Fibroblast of pulmonary artery (primary cell): ENCODE data around the gene CHRNA5.
"Not testable (repeated sequence)": the region's sequence is repeated elsewhere in the genome, so short reads cannot be mapped to it uniquely, and the experiment has no call there.

ENCODE experiments used
- DNase-seq: peaks from one replicate; pipeline ENCODE4 v3.0.0-alpha.2; 2010; ENCODE audit warnings: low read depth
- H3K4me3 ChIP-seq: replicated peaks from 2 replicates; pipeline ENCODE4 v1.5.1; 2011; ENCODE audit warnings: low read depth, mild to moderate bottlenecking, control low read depth, low read length, moderate library complexity
- TF ChIP-seq, protein P1 (sequence below): IDR thresholded peaks from 2 replicates; pipeline ENCODE4 v1.5.1; 2011; ENCODE audit warnings: mild to moderate bottlenecking, control low read depth, low read length, inconsistent platforms; ENCODE audit errors: missing control alignments

CHRNA5 gene

DNA sequence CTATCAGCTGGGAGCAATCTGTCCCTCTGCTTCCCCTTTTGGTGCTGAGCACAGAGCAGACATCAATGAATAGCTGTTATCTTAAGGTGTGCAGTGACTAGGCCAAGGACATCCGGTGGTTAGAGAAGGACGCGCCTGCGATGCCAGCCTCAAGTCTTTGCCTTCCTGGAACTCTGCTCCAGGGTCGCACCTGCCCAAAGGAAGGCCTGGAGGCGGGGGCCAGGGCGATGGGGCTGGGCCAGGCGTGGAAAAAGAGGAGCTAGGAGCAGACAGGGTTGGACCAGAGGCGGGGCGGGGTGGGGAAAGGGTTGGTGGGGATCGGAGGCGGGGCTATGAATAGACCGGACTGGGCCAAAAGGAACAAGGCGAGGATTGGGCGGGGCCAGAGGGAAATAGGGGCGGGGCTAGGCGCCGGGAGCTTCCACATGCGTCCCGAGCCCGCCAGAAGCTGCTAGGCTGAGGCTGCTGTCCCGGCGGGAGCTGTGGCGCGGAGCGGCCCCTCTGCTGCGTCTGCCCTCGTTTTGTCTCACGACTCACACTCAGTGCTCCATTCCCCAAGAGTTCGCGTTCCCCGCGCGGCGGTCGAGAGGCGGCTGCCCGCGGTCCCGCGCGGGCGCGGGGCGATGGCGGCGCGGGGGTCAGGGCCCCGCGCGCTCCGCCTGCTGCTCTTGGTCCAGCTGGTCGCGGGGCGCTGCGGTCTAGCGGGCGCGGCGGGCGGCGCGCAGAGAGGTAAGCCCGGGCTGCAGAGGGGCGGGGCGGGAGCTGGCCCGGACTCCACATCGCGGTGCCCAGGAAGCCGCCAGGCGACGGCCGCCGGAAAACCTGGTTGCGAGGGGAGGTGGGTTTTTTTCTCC is at the start of gene CHRNA5:
TSS of gene CHRNA5 (plus strand) at position 424 of the 854 bp plus-strand sequence. CDS start at position 624, 200 bp downstream.
- peak; percentile 75 for DNase-seq
- TF ChIP-seq, protein P1, sequence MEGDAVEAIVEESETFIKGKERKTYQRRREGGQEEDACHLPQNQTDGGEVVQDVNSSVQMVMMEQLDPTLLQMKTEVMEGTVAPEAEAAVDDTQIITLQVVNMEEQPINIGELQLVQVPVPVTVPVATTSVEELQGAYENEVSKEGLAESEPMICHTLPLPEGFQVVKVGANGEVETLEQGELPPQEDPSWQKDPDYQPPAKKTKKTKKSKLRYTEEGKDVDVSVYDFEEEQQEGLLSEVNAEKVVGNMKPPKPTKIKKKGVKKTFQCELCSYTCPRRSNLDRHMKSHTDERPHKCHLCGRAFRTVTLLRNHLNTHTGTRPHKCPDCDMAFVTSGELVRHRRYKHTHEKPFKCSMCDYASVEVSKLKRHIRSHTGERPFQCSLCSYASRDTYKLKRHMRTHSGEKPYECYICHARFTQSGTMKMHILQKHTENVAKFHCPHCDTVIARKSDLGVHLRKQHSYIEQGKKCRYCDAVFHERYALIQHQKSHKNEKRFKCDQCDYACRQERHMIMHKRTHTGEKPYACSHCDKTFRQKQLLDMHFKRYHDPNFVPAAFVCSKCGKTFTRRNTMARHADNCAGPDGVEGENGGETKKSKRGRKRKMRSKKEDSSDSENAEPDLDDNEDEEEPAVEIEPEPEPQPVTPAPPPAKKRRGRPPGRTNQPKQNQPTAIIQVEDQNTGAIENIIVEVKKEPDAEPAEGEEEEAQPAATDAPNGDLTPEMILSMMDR = no peak
- H3K4me3 ChIP-seq = peak within 1 kb of the TSS; percentile 71

DNA sequence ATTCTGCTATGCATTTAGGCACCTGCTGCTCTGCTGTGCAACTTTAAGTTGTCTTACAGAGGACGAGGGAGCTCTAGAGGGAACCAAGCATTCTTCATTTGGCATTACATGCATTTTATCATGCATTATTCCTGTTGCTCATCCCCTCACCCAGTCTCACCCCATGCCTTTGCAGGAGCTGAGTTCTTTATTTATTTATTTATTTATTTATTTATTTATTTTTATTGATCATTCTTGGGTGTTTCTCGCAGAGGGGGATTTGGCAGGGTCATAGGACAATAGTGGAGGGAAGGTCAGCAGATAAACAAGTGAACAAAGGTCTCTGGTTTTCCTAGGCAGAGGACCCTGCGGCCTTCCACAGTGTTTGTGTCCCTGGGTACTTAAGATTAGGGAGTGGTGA is 45.3 kb upstream of the CHRNA5 start:
- DNase-seq, H3K4me3 ChIP-seq: not testable (repeated sequence)

DNA sequence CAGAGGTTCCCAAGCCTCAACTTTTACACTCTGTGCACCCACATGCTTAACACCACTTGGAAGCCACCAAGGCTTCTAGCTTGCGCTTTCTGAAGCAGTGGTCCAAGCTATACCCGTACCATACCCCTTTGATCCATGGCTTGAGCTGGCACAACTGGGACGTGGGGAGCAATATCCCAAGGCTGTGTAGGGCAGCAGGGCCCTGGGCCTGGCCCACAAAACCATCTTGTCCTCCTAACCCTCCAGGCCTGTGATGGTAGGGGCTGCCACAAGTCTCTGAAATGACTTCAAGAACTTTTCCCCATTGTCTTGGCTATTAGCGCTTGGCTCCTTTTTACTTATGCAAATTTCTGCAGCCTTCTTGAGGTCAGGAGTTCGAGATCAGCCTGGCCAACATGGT is 41.1 kb upstream of the CHRNA5 start:
- DNase-seq = no peak
- TF ChIP-seq, protein P1 = no peak
- H3K4me3 ChIP-seq = no peak overlapping the region

DNA sequence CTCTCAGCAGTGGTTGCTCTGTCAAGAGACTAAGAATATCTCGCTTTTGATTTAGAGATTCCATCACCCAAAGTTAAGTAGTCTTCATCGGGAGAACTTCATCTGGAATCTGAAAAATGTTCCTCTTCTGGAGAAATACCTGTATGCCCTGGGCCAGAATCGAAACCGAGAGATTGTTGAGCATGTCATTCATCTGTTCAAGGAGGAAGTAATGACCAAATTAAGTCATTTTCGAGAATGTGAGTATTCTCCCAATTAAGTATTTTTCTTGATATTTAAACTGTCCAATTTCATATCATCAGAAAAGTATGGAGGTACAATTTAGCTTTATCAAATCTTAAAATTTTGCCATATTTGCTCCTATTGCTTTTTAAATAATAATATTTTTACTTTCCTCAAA is 38.0 kb upstream of the CHRNA5 start:
- DNase-seq = no peak
- TF ChIP-seq, protein P1 = no peak
- no peak overlapping the region for H3K4me3 ChIP-seq

DNA sequence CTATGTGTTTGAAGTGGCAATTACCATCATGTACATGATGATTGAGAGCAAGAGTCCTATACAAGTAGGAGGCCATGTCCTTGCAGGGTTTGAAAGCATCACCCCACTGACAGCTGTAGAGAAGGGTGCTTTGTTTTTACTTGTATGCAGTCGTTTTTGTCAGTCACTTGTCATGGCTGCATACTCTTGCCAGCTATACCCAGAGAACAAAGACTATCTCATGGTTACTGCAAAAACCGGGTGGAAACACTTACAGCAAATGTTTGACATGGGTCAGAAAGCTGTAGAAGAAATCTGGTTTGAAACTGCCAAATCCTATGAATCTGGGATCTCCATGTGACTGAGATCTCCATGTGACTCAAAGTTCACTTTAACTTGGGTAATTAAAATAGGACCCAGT is 32.0 kb upstream of the CHRNA5 start:
- DNase-seq = no peak
- H3K4me3 ChIP-seq = no peak overlapping the region

DNA sequence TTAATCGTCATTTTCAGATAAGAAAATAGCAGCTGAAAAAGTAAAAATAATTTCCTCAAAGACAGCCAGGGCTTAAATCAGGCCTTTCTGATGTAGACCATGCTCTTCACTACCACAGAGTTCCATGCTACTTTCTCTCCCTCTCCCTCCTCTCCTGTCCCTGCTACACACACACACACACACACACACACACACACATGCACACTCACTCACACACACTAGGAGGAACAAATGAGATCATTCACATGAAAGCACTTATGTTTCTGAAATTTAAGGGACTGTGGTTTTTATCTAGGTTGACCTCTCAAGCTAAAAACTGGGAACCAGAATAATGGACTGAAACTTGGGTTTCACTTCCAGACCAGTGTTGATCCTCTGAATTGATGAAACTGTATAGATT is 29.2 kb upstream of the CHRNA5 start:
- H3K4me3 ChIP-seq = no peak overlapping the region
- no peak for DNase-seq
- TF ChIP-seq, protein P1 = no peak

More for the DNA sequence above, 32.0 kb upstream of the CHRNA5 start:
- TF ChIP-seq, protein P1 = no peak

DNA sequence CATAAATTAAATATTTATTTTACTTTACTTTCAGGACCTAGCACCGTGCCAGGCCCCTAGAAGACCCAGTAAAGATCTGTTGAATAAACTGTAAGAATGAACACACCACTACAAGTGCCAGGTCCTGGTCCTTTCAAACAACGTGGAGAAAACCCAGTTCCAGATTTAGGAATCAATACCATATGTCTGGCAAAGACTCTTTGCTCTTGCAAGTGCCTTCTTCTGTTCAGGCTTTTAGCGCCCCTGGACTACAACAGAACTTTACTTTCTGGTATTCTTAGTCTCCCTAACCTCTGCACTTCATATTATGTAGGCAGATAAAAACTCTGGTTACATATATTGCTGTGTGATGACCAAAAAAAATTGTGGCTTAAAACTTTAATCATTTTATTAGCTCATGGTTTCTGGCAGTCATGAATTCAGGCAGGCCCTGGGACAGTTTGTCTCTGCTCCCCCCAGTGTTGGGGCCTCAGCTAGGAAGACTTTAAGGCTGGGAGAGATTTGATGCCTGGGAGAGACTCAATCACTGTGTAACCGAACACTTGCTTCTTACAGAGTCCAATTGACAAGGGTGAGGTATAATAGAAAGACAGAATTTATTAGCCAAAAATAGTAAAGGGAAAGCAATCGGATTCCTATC is 27.9 kb upstream of the CHRNA5 start:
- no peak for DNase-seq
- TF ChIP-seq, protein P1 = no peak
- H3K4me3 ChIP-seq = no peak overlapping the region
